Neural cell (in vitro differentiated cells): ENCODE results near the gene DCUN1D3.

Experiments used
- POLR2AphosphoS5 ChIP-seq: IDR thresholded peaks from 2 replicates; pipeline ENCODE4 v1.6.1; 2012
- RAD21 ChIP-seq: fragments of 450-650 bp; conservative IDR thresholded peaks from 2 replicates; pipeline ENCODE4 v1.6.1; 2014; ENCODE audit warnings: antibody characterized with exemption, mild to moderate bottlenecking, moderate library complexity
- TF ChIP-seq, protein P1 (sequence below): fragments of 450-650 bp; IDR thresholded peaks from 2 replicates; pipeline ENCODE4 v1.5.1; 2014; ENCODE audit warnings: antibody characterized with exemption, mild to moderate bottlenecking, moderate library complexity; ENCODE audit not compliant: poor library complexity, severe bottlenecking

DNA sequence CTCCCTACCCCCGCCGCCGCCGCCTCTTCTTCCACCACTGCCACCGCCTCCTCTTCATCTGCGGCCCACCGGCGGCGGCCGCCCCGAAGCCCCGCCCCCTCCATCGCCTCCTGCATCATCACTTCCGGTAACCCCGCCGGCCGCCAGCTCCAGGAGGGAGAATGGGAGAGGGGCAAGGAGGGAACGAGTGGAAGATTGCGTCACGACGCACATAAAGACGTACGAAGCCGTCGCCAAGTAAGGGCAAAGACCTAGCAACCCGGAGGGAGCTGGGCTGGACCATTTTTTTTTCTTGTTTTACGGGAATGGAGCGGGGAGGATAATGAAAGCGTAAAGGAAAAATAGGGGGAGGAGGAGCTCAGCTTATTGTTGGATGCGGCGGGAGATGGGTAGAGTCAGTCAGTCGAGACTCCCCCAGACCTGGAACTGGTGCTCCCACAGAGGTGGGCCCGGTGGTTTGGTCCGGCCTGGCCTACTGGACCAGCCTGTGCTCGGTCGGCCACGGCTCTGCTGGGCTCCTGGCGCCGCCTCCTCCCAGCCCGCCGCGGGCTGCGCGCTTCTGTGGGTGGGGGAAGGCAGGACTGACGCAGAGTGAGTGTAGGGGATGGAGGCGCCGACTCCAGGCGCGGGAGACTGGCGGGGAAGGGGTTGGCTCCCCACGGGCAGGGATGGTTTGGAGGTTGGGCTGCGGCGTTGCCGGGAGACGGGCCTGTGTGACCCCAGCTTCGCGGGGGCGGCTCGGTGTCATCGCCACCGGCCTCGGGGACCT is at the start of gene DCUN1D3, which contains the start of gene LYRM1:
- TF ChIP-seq, protein P1, sequence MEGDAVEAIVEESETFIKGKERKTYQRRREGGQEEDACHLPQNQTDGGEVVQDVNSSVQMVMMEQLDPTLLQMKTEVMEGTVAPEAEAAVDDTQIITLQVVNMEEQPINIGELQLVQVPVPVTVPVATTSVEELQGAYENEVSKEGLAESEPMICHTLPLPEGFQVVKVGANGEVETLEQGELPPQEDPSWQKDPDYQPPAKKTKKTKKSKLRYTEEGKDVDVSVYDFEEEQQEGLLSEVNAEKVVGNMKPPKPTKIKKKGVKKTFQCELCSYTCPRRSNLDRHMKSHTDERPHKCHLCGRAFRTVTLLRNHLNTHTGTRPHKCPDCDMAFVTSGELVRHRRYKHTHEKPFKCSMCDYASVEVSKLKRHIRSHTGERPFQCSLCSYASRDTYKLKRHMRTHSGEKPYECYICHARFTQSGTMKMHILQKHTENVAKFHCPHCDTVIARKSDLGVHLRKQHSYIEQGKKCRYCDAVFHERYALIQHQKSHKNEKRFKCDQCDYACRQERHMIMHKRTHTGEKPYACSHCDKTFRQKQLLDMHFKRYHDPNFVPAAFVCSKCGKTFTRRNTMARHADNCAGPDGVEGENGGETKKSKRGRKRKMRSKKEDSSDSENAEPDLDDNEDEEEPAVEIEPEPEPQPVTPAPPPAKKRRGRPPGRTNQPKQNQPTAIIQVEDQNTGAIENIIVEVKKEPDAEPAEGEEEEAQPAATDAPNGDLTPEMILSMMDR = no peak
- TF ChIP-seq RAD21 (no peak), POLR2AphosphoS5 (peak; percentile 87)
